Caki2 (cell line): ENCODE measurements around the gene STPG1. TPM values are rescaled to one million over a fixed set of nuclear protein-coding genes. Genes with fewer than 3 reads are reported as not detected.
A peak's percentile ranks its signal among the peaks of the same experiment; 100 is the strongest.

Source experiments
- DNase-seq: peaks from one replicate; pipeline ENCODE4 v3.0.0-alpha.2; 2015; ENCODE audit warnings: low read depth
- in situ Hi-C: cut with HindIII; loops from 2 replicates; pipeline ENCODE4 v1.10.0; 2016; ENCODE audit warnings: low sequenced_read_pairs, low pct_unique_long_range_greater_than_20kb, mixed read lengths
- total RNA-seq: library from RNA; depleted of rRNA; stranded (reverse); fragments of >200 nt; shearing (Covaris generic); gene quantifications from 2 replicates; pipeline ENCODE4 v1.2.3, GENCODE V29; 2014; ENCODE audit warnings: low replicate concordance

Gene STPG1
- total RNA-seq, 1 experiment from 2014 or later = 7.7 TPM

GRCh38 chr1:24412408-24412807 lies 1.2 kb downstream of the STPG1 start:
- DNase-seq = no peak
- in situ Hi-C loops = loop anchor here (25.0 kb wide), 1 partner anchor 225 kb away; the partner anchor contains the start of gene SRRM1

- in situ Hi-C loops = loop anchor here (25.0 kb wide), 1 partner anchor 225 kb away; the partner anchor contains the start of gene SRRM1
- peak; percentile 60 for DNase-seq
Observed at GRCh38 chr1:24411963-24412362, 1.6 kb downstream of the STPG1 start.

DNA sequence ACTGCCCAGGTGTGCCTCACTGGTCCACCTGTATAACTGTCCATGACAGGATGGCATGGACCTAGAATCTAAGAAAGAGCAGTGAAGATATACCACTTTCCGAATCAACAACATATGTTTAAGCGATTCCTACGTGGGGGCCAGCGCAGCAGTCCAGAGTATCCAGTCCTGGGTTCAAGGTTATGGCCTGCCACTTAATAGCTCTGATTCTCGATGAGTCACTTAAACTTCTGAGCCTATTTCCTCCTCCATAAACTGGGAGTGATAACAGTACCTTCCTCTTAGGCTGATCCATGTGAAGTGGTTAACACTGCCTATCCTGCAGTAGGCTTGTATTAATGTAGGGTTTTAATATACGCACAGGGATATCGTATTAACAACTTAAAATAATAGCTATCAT lies 2.8 kb downstream of the STPG1 start:
- in situ Hi-C loops = loop anchor here (25.0 kb wide), 1 partner anchor 227 kb away; the partner anchor contains the start of gene SRRM1
- DNase-seq = no peak

DNA sequence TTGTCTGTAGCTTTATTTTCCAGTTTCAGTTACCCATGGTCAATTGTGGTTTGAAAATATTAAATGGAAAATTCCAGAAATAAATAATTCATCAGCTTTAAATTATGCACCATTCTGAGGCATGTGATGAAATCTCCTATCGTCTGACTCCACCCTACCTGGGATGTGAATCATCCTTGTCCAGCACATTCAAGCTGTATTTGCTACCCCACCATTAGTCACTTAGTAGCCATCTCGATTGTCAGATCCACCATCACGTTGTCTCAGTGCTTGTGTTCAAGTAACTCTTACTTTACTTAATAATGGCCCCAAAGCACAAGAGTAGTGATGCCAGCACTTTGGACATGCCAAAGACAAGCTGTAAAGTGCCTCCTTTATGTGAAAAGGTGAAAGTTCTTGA lies 4.0 kb downstream of the STPG1 start:
- no peak for DNase-seq
- in situ Hi-C loops = loop anchor here (25.0 kb wide), 1 partner anchor 228 kb away; the partner anchor contains the start of gene SRRM1

DNA sequence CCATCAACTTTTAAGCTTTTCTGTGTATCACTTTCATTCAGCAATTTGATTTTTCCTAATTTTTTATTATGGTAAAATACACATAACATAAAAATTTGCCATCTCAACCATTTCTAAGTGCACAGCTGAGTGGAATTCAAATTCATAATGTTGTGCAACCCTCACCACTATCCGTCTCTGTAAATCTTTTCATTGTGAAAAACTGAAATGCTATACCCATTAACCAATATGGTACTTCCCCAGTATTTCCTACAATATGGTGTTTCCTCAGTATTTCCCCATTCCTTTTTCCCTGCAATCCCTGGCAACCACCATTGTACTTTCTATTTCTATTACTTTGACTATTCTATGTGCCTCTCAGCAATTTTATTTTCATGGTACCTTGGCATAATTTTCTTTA lies 6.8 kb downstream of the STPG1 start:
- no peak for DNase-seq
- in situ Hi-C loops = loop anchor here (25.0 kb wide), 1 partner anchor 231 kb away; the partner anchor contains the start of gene SRRM1

DNA sequence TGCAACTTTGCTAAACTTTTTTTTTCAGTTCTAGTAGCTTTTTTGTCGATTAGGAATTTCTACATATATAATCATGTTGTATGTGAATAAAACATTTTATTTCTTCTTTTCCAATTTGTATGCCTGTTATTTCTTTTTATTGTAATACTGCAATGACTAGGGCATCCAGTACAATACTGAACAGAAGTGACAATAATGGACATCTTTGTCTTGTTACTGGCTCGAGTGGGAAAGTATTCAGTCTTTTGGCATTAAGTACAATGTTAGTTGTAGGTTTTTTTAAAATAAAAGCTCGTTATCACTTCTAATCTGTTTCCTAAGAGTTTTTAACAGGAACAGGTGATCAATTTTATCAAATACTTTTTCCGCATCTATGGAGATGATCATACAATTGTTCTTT lies 9.8 kb downstream of the STPG1 start:
- in situ Hi-C loops = loop anchor here (25.0 kb wide), 1 partner anchor 233 kb away; the partner anchor contains the start of gene SRRM1
- no peak for DNase-seq

- in situ Hi-C loops = loop anchor here (25.0 kb wide), 1 partner anchor 237 kb away; the partner anchor contains the start of gene SRRM1
- no peak for DNase-seq
Observed at GRCh38 chr1:24400065-24400464, 13.5 kb downstream of the STPG1 start.

GRCh38 chr1:24393892-24394291 lies 19.7 kb downstream of the STPG1 start:
- in situ Hi-C loops = loop anchor here (10.0 kb wide), 1 partner anchor 199 kb away; no protein-coding TSS in a partner anchor
- no peak for DNase-seq

- in situ Hi-C loops = loop anchor here (10.0 kb wide), 1 partner anchor 198 kb away; no protein-coding TSS in a partner anchor
- DNase-seq = no peak
Observed at GRCh38 chr1:24392982-24393650, 20.5 kb downstream of the STPG1 start.

DNA sequence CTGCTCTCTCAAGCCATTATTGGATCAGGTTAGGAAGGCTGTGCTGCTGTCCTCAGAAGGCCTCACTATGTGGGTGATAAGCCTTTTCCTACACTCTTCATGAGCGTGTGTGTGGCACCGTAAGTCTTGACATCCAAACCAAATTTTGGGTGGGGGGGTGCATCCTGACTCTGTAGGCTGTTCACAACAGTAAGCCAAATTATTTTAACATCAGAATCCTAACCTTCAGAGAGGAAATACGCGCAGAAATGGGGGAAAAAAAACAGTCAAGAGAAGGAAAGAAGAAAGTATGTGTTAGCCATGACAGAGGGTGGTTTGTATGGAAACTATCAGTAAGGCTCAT lies 21.0 kb downstream of the STPG1 start:
- no peak for DNase-seq
- in situ Hi-C loops = loop anchor here (10.0 kb wide), 1 partner anchor 198 kb away; no protein-coding TSS in a partner anchor

- in situ Hi-C loops = loop anchor here (10.0 kb wide), 1 partner anchor 197 kb away; no protein-coding TSS in a partner anchor
Observed at GRCh38 chr1:24391882-24392603, 21.5 kb downstream of the STPG1 start.

GRCh38 chr1:24390924-24391782 lies 22.4 kb downstream of the STPG1 start:
- in situ Hi-C loops = loop anchor here (10.0 kb wide), 1 partner anchor 196 kb away; no protein-coding TSS in a partner anchor
- peak; percentile 62 for DNase-seq

More at GRCh38 chr1:24391882-24392603, 21.5 kb downstream of the STPG1 start:
- no peak for DNase-seq

DNA sequence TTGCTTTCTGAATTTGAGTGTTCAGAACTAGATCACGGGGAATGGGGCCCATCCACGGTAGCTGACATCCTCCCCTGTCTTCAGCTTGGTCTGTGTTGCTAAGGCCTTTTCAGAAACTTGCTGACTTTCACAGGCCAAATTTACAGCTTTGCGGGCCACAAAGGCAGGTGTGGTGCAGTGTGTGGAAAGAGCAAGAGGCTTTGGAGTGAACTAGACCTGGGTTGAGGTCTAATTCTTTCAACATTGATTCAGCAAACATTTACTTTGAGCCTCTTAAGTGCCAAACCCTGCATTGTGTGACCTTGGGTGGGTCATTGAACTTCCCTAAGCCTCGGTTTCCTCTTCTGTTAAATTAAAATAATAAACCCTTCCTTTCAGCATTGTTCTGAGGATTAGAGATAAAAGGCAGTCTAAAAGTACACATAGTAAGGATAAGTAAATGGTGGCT lies 24.3 kb downstream of the STPG1 start:
- DNase-seq = no peak
- in situ Hi-C loops = no loop called here

DNA sequence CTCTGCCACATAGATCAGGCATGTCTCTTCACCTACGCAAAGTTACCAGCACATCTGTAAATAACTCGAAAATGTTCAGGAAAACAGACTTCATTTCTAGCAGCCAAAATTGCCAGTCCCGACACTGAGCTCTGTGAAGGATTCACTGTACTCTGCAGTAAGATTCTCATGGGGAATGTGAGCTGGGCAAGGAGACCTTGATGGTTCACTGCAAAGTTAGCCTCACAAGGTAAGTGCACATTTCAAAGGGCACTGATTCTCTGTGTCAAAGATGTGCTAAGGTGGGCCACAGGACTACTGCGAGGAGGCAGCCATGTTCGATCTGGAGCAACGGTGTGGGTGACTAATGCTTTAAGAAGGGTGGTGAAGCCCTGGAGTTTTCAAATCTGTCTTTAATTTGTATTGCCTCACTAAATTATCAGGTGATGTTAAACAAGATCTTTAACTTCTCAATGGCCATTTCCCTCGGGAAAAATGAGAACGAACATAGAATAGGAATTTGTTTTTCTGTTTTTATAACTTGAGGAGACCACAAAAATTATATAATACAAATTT lies 25.2 kb downstream of the STPG1 start:
- no peak for DNase-seq
- in situ Hi-C loops = no loop called here

GRCh38 chr1:24387636-24388175 lies 25.9 kb downstream of the STPG1 start:
- in situ Hi-C loops = no loop called here
- no peak for DNase-seq

- in situ Hi-C loops = no loop called here
- DNase-seq = no peak
Observed at GRCh38 chr1:24386931-24387330, 26.7 kb downstream of the STPG1 start.

- in situ Hi-C loops = no loop called here
- no peak for DNase-seq
Observed at GRCh38 chr1:24386241-24386640, 27.3 kb downstream of the STPG1 start.
